ENCODE measurements around the gene ADGRF1.

ADGRF1 gene

GRCh38 chr6:46990031-46990644 lies 52.0 kb downstream of the ADGRF1 start:
- 100% methylated on average over 3 of the region's 6 CpGs for WGBS (ENCODE audit: insufficient coverage)
- DNase-seq: no peak
- H3K27me3 ChIP-seq (replicated peaks in 2 of 5; ENCODE audit: control insufficient read depth in 4 of 5, insufficient read depth in 5 of 5, low read length in 4 of 5): no peaks in the 10 kb centered on the region
- H3K9me3 ChIP-seq (ENCODE audit: control extremely low read depth in 1 of 5, control insufficient read depth in 4 of 5, insufficient read depth in 2 of 5, low read depth in 1 of 5, low read length in 4 of 5): no peaks in the 10 kb centered on the region
- peaks cover 0 to 12% (median 8%) of the 10 kb centered on the region in 4 experiments for H3K4me1 ChIP-seq (ENCODE audit: control extremely low read depth in 1 of 4, control insufficient read depth in 4 of 4, insufficient read depth in 4 of 4, low read length in 3 of 4)
- ChIA-PET CTCF (interaction anchor here (0.9 to 4.1 kb wide), 13 partner anchors 8 to 575 kb away, joined by 3 to 31 read pairs (median 4); no protein-coding TSS in a partner anchor), POLR2A (no interaction called here)
- no peak overlapping the region for H3K4me3 ChIP-seq (ENCODE audit: control insufficient read depth in 1 of 7, extremely low read depth in 1 of 7, insufficient read depth in 4 of 7, low read depth in 2 of 7, low read length in 6 of 7)
- H3K27ac ChIP-seq (ENCODE audit: insufficient read depth in 1 of 2, low read depth in 1 of 2, low read length in 2 of 2, poor library complexity in 1 of 2, severe bottlenecking in 2 of 2): no peak overlapping the region
- no peaks in the 10 kb centered on the region for H3K36me3 ChIP-seq (ENCODE audit: control insufficient read depth in 4 of 4, insufficient read depth in 4 of 4, low read length in 3 of 4)

- 86% methylated on average over 2 of the region's 3 CpGs for WGBS (ENCODE audit: insufficient coverage)
- Histone ChIP-seq H3K36me3 (ENCODE audit: control insufficient read depth in 4 of 4, insufficient read depth in 4 of 4, low read length in 3 of 4) (no peaks in the 10 kb centered on the region), H3K9me3 (ENCODE audit: control extremely low read depth in 1 of 5, control insufficient read depth in 4 of 5, insufficient read depth in 2 of 5, low read depth in 1 of 5, low read length in 4 of 5) (no peaks in the 10 kb centered on the region), H3K27me3 (replicated peaks in 2 of 5; ENCODE audit: control insufficient read depth in 4 of 5, insufficient read depth in 5 of 5, low read length in 4 of 5) (no peaks in the 10 kb centered on the region), H3K4me1 (ENCODE audit: control extremely low read depth in 1 of 4, control insufficient read depth in 4 of 4, insufficient read depth in 4 of 4, low read length in 3 of 4) (peaks cover 0 to 12% (median 8%) of the 10 kb centered on the region in 4 experiments), H3K27ac (ENCODE audit: insufficient read depth in 1 of 2, low read depth in 1 of 2, low read length in 2 of 2, poor library complexity in 1 of 2, severe bottlenecking in 2 of 2) (no peak overlapping the region), H3K4me3 (ENCODE audit: control insufficient read depth in 1 of 7, extremely low read depth in 1 of 7, insufficient read depth in 4 of 7, low read depth in 2 of 7, low read length in 6 of 7) (no peak overlapping the region)
- POLR2A ChIA-PET: no interaction called here
- CTCF ChIA-PET: interaction anchor here (1.0 to 4.1 kb wide), 5 partner anchors 17 to 569 kb away, joined by 3 to 31 read pairs (median 4); no protein-coding TSS in a partner anchor
- peak in 1 of 3 donors; percentile 11 for DNase-seq
Measured at GRCh38 chr6:46989398-46989797, 52.7 kb downstream of the ADGRF1 start.

DNA sequence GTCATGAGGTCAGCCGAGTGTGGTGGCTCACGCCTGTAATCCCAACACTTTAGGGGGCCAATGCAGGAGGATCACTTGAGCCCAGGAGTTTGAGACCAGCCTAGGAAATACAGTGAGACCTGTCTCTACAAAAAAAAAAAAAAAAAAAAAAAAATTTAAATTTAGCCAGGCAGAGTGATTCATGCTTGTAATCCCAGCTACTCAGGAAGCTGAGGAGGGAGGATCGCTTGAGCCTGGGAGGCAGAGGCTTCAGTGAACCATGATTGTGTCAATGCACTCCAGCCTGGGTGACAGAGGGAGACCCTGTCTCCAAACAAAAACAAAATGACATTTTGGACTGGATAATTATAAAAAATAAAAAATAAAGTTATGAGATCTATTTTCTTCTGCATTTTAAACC lies 56.2 kb downstream of the ADGRF1 start:
- Histone ChIP-seq H3K36me3 (ENCODE audit: control insufficient read depth in 4 of 4, insufficient read depth in 4 of 4, low read length in 3 of 4) (no peaks in the 10 kb centered on the region), H3K27ac (ENCODE audit: insufficient read depth in 1 of 2, low read depth in 1 of 2, low read length in 2 of 2, poor library complexity in 1 of 2, severe bottlenecking in 2 of 2) (no peak overlapping the region), H3K9me3 (ENCODE audit: control extremely low read depth in 1 of 5, control insufficient read depth in 4 of 5, insufficient read depth in 2 of 5, low read depth in 1 of 5, low read length in 4 of 5) (no peaks in the 10 kb centered on the region), H3K4me3 (ENCODE audit: control insufficient read depth in 1 of 7, extremely low read depth in 1 of 7, insufficient read depth in 4 of 7, low read depth in 2 of 7, low read length in 6 of 7) (no peak overlapping the region), H3K4me1 (ENCODE audit: control extremely low read depth in 1 of 4, control insufficient read depth in 4 of 4, insufficient read depth in 4 of 4, low read length in 3 of 4) (peaks cover 0 to 11% (median 8%) of the 10 kb centered on the region in 4 experiments), H3K27me3 (replicated peaks in 2 of 5; ENCODE audit: control insufficient read depth in 4 of 5, insufficient read depth in 5 of 5, low read length in 4 of 5) (no peaks in the 10 kb centered on the region)
- ChIA-PET CTCF (interaction anchor here (0.6 to 1.4 kb wide), 4 partner anchors 15 to 196 kb away, joined by 4 read pairs; no protein-coding TSS in a partner anchor), POLR2A (no interaction called here)
- 72% methylated on average over 3 of the region's 3 CpGs for WGBS (ENCODE audit: insufficient coverage)
- DNase-seq: no peak

GRCh38 chr6:46983007-46983411 lies 59.1 kb downstream of the ADGRF1 start:
- H3K36me3 ChIP-seq (ENCODE audit: control insufficient read depth in 4 of 4, insufficient read depth in 4 of 4, low read length in 3 of 4): no peaks in the 10 kb centered on the region
- POLR2A ChIA-PET: no interaction called here
- CTCF ChIA-PET: no interaction called here
- no peak overlapping the region for H3K4me3 ChIP-seq (ENCODE audit: control insufficient read depth in 1 of 7, extremely low read depth in 1 of 7, insufficient read depth in 4 of 7, low read depth in 2 of 7, low read length in 6 of 7)
- peaks cover 0 to 5% (median 0%) of the 10 kb centered on the region in 4 experiments for H3K4me1 ChIP-seq (ENCODE audit: control extremely low read depth in 1 of 4, control insufficient read depth in 4 of 4, insufficient read depth in 4 of 4, low read length in 3 of 4)
- DNase-seq: no peak
- H3K27me3 ChIP-seq (replicated peaks in 2 of 5; ENCODE audit: control insufficient read depth in 4 of 5, insufficient read depth in 5 of 5, low read length in 4 of 5): no peaks in the 10 kb centered on the region
- no peaks in the 10 kb centered on the region for H3K9me3 ChIP-seq (ENCODE audit: control extremely low read depth in 1 of 5, control insufficient read depth in 4 of 5, insufficient read depth in 2 of 5, low read depth in 1 of 5, low read length in 4 of 5)
- H3K27ac ChIP-seq (ENCODE audit: insufficient read depth in 1 of 2, low read depth in 1 of 2, low read length in 2 of 2, poor library complexity in 1 of 2, severe bottlenecking in 2 of 2): no peak overlapping the region

GRCh38 chr6:46979206-46979605 lies 62.9 kb downstream of the ADGRF1 start:
- 93% methylated on average over 3 of the region's 4 CpGs for WGBS (ENCODE audit: insufficient coverage)
- POLR2A ChIA-PET: no interaction called here
- Histone ChIP-seq H3K9me3 (ENCODE audit: control extremely low read depth in 1 of 5, control insufficient read depth in 4 of 5, insufficient read depth in 2 of 5, low read depth in 1 of 5, low read length in 4 of 5) (no peaks in the 10 kb centered on the region), H3K36me3 (ENCODE audit: control insufficient read depth in 4 of 4, insufficient read depth in 4 of 4, low read length in 3 of 4) (no peaks in the 10 kb centered on the region), H3K4me1 (ENCODE audit: control extremely low read depth in 1 of 4, control insufficient read depth in 4 of 4, insufficient read depth in 4 of 4, low read length in 3 of 4) (no peaks in the 10 kb centered on the region), H3K27ac (ENCODE audit: insufficient read depth in 1 of 2, low read depth in 1 of 2, low read length in 2 of 2, poor library complexity in 1 of 2, severe bottlenecking in 2 of 2) (no peak overlapping the region), H3K27me3 (replicated peaks in 2 of 5; ENCODE audit: control insufficient read depth in 4 of 5, insufficient read depth in 5 of 5, low read length in 4 of 5) (no peaks in the 10 kb centered on the region), H3K4me3 (ENCODE audit: control insufficient read depth in 1 of 7, extremely low read depth in 1 of 7, insufficient read depth in 4 of 7, low read depth in 2 of 7, low read length in 6 of 7) (no peak overlapping the region)
- CTCF ChIA-PET: no interaction called here
- no peak for DNase-seq

- H3K36me3 ChIP-seq (ENCODE audit: control insufficient read depth in 4 of 4, insufficient read depth in 4 of 4, low read length in 3 of 4): no peaks in the 10 kb centered on the region
- H3K27me3 ChIP-seq (replicated peaks in 2 of 5; ENCODE audit: control insufficient read depth in 4 of 5, insufficient read depth in 5 of 5, low read length in 4 of 5): no peaks in the 10 kb centered on the region
- no peak overlapping the region for H3K4me3 ChIP-seq (ENCODE audit: control insufficient read depth in 1 of 7, extremely low read depth in 1 of 7, insufficient read depth in 4 of 7, low read depth in 2 of 7, low read length in 6 of 7)
- H3K9me3 ChIP-seq (ENCODE audit: control extremely low read depth in 1 of 5, control insufficient read depth in 4 of 5, insufficient read depth in 2 of 5, low read depth in 1 of 5, low read length in 4 of 5): no peaks in the 10 kb centered on the region
- no peak for DNase-seq
- H3K4me1 ChIP-seq (ENCODE audit: control extremely low read depth in 1 of 4, control insufficient read depth in 4 of 4, insufficient read depth in 4 of 4, low read length in 3 of 4): no peaks in the 10 kb centered on the region
- ChIA-PET CTCF (interaction anchor here (1.2 kb wide), 1 partner anchor 120 kb away, joined by 3 read pairs; no protein-coding TSS in a partner anchor), POLR2A (no interaction called here)
- WGBS (ENCODE audit: insufficient coverage): 100% methylated on average over 1 of the region's 1 CpG
- no peak overlapping the region for H3K27ac ChIP-seq (ENCODE audit: insufficient read depth in 1 of 2, low read depth in 1 of 2, low read length in 2 of 2, poor library complexity in 1 of 2, severe bottlenecking in 2 of 2)
Measured at GRCh38 chr6:46974786-46975185, 67.3 kb downstream of the ADGRF1 start.

DNA sequence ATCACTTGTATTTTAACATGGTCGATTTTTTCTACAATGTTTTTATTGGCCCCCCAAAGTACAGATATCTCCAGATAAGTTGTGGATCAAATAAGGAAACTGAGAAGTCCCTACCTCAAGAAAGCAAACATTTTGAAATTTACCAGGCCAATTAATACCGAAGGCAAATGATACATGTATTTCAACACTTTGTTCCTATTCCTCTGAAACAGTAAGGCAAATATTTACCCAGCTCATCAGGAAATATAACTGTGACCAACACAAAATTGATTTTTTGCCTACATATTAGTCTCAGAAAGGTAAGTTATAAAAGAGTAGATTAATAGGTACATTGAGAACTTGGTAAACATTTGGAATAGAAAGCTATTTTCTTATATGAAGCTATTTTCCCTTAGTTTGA lies 69.1 kb downstream of the ADGRF1 start:
- H3K9me3 ChIP-seq (ENCODE audit: control extremely low read depth in 1 of 5, control insufficient read depth in 4 of 5, insufficient read depth in 2 of 5, low read depth in 1 of 5, low read length in 4 of 5): no peaks in the 10 kb centered on the region
- ChIA-PET CTCF (interaction anchor here (1.0 kb wide), 1 partner anchor 14 kb away, joined by 3 read pairs; no protein-coding TSS in a partner anchor), POLR2A (no interaction called here)
- no peak overlapping the region for H3K4me3 ChIP-seq (ENCODE audit: control insufficient read depth in 1 of 7, extremely low read depth in 1 of 7, insufficient read depth in 4 of 7, low read depth in 2 of 7, low read length in 6 of 7)
- no peaks in the 10 kb centered on the region for H3K36me3 ChIP-seq (ENCODE audit: control insufficient read depth in 4 of 4, insufficient read depth in 4 of 4, low read length in 3 of 4)
- H3K27me3 ChIP-seq (replicated peaks in 2 of 5; ENCODE audit: control insufficient read depth in 4 of 5, insufficient read depth in 5 of 5, low read length in 4 of 5): no peaks in the 10 kb centered on the region
- WGBS (ENCODE audit: insufficient coverage): no CpG with 5 or more reads among the region's 2 CpGs
- no peaks in the 10 kb centered on the region for H3K4me1 ChIP-seq (ENCODE audit: control extremely low read depth in 1 of 4, control insufficient read depth in 4 of 4, insufficient read depth in 4 of 4, low read length in 3 of 4)
- no peak for DNase-seq
- no peak overlapping the region for H3K27ac ChIP-seq (ENCODE audit: insufficient read depth in 1 of 2, low read depth in 1 of 2, low read length in 2 of 2, poor library complexity in 1 of 2, severe bottlenecking in 2 of 2)
